Muscle of arm (tissue), 12 donors: ENCODE measurements around the gene DSCAM. TPM values are rescaled to one million over a fixed set of nuclear protein-coding genes. Genes with fewer than 3 reads are reported as not detected.
A peak's percentile ranks its signal among the peaks of the same experiment; 100 is the strongest.
"Not testable (repeated sequence)": the region's sequence is repeated elsewhere in the genome, so short reads cannot be mapped to it uniquely, and the experiment has no call there.

Experiments
- DNase-seq: peaks from one replicate; pipeline ENCODE4 v3.0.0-alpha.2; 2013
- polyA plus RNA-seq, 12 donors: library from polyadenylated mRNA; unstranded; fragments of 120-200 nt; gene quantifications; one replicate each; pipeline ENCODE4 v1.2.1, GENCODE V29; 2013; ENCODE audit not compliant: insufficient read length in 12 of 12

DSCAM gene
- polyA plus RNA-seq, 12 donors = 0.54 to 2.2 (median 1.4) TPM; not detected in 1

DNA sequence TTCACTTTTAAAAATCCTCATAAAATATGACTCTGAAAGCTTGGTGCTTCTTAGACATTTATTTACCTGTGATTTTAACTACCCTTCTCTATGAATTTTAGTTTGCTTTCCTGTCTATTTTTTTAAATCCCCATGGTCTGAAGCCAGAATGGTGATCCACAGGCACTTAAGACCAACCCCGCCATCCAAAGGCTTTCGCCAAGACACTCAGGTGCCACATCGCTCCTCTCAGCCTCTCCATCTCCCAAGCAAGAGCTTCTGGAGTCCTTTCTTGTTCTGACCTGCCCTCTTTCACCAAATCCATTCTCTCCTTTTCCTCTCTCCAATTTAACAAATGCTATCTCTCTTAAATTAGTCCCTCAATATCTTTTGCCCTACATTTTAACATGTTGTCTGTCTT is 515.2 kb downstream of the DSCAM start:
- DNase-seq = no peak

DNA sequence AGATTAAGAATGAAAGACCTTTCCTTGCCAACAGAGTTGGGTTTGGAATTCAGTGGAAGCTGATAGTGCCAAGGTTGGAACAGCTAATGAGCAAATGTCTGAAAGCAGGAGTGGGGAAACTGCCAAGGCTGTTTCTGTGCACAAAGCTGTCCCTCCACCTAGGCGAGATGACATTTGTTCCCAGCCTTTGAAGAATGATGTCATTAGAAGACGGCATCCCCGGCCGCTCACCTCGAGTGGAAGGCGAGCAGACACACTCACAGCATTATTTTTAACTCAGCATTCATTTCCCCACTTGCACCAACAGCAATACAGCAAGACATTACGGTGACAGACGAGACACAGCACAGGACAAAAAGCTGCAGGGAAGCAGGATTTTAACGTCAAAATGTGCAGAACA is 515.8 kb downstream of the DSCAM start:
- DNase-seq = no peak

DNA sequence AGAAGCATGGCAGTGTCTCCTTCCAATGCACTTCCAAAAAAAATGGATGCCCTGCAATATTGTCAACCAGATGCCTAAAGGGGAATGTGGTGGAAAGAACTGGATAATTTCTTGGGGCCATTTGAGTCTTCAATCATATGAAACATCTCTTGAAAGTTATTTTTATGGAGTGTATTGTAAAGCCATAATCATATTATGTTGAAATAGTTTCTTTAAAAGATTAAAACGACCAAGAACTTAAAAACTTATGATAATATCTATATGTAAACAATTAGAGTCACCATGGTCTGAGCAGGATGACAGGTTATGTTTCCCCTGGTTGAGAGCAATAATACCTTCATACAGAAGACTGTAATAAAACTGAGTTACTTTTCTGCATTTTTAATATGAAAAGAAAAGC is 522.6 kb downstream of the DSCAM start:
- no peak for DNase-seq

DNA sequence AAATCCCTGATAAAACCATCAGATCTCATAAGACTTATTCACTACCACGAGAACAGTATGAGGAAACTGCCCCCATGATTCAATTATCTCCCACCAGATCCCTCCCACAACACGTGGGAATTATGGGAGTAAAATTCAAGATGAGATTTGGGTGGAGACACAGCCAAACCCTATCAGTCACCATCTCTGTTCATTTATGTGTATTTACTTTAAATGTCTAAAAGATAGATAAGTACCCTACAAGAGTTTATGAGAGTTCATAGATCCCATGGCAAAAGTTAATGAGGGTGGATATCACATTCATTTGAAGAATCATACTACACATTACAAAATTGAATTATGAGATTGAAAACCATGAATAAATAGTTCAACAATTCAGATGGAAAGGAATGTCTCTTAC is 526.2 kb downstream of the DSCAM start:
- DNase-seq = not testable (repeated sequence)

DNA sequence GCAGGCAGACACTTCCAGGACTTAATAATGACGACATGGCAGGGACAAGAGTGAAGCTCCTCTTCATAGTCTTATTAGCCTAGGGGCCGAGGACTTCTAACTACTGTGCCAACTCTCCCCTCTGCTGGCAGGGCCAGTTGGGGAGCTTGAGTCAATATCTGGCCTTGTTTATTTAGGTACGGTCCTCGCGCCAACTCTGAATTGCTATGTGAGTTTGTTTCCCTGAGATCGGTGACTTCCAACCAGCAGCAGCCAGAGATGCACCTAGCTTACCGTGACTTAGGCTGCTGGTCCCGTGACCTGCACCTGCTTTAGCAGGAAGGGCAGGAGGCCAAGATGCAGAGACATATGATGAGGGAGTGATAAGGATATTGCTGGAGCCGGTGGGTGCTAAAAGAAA is 528.6 kb downstream of the DSCAM start:
- no peak for DNase-seq

DNA sequence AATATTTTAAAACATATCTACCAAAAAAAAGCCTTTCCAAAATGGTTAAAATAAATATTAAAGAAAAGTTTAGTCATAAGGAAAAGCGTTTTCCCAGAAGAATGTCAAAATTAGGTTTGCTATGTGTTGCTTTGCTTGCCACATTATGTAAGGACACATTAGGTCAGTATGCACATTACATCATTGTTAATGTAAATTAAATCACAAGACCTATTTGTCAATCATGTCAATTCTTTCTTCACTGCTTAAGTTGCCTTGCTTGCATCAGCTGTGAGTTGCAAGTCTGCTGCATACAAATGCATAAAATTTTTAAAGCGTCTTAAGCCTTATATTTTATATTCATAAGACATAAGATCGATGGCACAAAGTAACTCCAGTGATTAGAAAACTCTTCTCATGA is 530.9 kb downstream of the DSCAM start:
- no peak for DNase-seq

DNA sequence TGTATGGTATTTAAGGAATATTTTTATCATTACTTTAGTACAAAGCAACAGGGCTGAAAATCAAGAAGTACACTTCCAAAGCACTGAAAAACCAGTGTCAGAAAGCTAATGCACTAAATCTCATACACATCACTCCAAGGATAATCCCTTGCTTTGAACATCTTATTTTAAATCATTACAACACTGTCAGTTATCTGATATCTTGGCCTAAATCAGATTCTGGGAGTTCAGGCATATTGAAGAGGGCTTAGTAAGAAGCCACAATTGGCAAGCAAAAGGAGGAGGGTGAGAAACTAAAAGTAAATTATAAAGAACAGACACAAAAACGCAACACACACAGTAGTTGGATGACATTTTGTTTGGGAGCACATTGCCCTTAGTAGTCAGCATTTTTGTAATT is 531.3 kb downstream of the DSCAM start:
- DNase-seq = no peak

DNA sequence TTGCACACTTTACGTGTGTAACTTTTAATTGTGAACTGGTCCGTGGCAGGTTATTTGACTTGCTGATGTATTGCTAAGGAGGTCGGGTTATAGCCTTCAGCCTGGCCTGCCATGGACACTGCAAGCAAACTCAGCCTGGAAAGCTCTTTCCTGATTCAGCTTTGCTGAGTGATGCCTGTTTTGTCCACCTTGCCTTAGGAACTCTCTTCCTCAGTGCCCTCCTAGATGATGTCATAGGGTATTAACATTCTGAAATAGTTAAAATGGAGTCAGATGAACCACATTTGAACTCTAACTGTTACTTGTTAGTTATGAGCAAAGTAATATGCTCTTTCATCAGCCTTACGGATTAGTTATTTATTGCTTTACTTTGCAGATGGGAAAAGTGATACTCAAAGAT is 533.7 kb downstream of the DSCAM start:
- no peak for DNase-seq

DNA sequence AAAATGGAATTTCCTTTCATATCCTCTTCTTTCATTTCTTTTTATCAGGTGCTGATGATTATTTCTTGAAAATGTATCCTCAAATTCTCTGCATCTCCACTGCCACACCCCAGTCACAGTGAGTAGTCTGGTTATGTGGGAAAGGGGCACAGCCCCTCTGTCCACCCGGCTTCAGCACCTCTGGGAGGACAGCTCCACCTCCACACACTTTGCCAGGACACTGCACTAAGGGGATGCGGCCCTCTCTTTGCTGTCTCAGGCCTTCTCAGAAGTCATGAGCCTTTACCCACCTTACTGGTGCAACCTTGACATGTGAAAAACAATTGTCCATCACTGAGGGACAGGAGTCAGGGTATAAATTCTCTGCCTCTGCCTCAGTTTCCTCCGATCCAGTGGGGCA is 546.7 kb downstream of the DSCAM start:
- no peak for DNase-seq

DNA sequence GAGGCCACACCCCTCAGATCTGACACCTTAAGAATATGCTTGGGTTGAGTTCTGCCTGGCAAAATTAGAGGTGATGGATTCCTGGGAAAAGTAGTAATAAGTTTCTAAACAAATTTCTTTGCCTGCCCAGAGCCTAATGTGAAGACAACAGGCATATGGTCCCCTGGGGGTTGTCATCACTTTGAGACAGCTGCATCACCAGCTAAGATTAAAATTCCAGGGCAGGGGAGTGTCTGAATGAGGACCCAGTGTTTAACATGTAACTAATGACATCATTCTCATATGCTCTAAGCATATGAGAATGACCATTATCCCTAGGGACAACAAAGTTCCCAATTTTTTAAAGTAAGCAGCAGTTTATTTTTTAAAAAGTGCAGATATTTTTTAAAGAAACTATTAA is 547.5 kb downstream of the DSCAM start:
- peak; percentile 4 for DNase-seq

DNA sequence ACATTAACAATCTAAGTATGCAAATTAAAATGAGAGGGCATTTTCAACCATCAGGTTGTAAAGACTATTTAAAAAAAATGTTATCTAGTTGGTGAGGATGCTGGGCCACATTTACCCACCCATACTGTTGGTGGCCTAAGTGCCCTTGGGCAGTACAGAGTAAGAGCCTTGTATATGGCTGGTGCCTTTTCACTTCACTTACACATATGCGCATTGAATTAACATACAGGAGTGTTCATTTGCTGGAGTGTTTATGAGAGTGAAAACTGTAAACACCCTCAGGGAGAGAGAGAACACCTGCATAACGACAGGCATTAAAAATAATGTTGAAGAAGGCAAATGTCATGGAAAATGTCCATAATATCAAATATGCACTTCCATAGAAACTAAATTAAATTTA is 552.6 kb downstream of the DSCAM start:
- DNase-seq = no peak

DNA sequence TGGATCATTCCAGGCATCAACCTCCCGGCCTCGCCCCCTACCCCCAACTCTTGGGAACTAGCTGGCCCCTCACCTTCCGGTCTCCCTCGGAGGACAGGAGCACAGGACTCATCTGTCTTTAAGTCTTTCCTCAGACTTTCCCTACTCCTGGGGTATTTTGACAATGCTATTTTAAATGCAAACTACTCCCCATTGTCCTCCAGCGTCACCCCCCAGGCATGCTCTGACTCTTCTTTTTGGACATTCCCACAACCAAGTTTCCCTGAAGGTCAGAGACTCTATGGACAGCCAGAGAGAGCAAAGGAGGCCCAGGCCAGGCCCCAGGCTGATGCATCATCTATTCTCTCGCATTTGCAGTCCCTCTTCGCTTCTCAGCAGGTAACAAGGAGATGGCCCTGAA is 555.4 kb downstream of the DSCAM start:
- no peak for DNase-seq

DNA sequence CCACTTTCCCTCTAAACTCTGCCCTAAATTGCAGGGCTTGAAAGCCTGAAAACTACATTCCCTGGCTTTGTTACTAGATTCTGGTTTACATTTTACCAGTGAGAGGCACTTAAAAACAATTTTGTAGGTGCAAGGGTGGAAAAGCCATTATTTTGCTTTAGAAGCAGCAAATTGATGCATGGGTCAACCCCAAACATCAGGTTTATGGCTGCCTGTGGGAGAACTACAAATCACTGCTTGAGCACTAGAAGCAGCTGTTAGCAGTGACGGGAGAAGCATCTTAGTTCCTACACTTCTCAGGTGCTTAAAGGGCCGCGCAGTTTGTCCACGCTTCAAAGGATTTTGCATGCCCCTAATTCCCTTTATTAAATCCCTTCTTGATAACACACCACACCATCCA is 562.5 kb downstream of the DSCAM start:
- no peak for DNase-seq

DNA sequence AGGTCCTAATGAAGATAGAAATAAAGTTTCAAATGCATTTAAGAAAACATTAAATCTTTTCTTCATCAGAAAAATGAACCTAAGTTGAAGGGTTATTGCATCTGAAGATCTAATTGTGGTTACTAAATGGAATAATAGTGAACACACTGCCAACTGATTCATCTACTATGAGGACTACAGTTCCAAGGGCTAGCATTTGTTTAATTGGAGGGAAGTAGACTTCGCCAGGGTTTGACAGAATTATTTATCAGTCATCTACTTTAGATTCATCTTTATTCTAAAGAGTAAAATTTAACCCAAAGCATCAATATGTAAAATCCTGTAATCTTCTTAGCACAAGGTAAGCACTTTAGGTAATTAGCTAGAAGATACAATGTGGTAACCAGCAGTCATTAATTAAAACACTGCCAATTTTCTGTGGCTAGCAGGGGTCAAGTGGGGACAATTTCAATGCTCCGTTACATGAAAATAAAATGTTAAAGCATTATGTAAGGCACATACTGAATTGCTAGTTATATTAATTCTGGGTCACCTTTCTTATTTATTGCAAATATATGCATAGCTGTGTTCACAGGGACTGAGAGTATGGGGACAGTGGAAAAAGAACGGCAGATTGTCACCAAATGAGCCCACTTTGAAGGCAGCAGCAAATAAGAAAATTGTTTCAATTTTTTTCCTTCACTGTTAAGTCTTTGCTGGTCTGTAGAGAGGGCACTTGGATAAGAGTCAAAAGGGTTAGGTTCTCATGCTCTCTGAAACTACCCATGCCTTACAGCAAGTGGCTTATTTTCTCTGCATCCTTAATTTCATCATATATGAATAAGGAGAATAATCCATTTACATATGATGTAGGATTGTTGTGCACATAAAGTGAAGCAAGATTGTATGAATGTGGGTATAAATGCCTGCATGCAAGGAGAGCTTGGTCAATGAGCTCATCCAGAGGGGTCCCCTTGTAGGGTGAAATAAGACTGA is 563.8 kb downstream of the DSCAM start:
- DNase-seq = no peak

DNA sequence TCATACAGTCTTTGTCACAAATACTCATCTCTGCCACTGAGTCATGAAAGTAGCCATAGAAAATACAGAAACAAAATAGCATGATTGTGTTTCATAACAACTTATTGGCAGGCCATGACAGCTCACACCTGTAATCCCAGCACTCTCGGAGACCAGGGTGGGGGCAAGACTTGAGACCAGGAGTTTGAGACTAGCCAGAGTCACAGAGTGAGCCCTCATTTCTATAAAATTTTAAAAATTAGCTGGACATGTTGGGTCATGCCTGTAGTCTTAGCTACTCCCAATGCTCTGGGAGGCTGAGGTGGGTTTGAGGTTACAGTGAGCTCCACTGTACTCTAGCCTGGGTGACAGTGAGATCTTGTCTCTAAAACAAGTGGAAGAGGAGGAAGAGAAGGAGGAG is 568.6 kb downstream of the DSCAM start:
- no peak for DNase-seq

DNA sequence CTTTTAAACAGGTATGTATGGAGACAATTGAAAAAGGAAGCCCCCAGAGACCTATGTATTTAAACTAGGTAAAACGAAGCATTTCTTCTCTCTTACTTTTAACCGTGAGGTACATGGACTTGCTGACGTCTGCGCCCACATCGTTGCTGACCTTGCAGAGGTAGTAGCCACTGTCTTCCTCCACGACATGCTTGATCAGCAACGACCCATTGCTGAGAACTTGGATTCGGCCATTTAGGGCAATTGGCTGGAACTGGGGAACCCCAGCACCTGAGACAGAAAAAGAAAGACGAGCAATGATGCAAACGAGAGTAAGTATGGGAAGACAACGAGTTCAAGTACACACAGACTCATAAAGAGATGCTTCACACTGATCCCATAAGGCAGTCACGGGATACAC is 571.0 kb downstream of the DSCAM start:
- no peak for DNase-seq

DNA sequence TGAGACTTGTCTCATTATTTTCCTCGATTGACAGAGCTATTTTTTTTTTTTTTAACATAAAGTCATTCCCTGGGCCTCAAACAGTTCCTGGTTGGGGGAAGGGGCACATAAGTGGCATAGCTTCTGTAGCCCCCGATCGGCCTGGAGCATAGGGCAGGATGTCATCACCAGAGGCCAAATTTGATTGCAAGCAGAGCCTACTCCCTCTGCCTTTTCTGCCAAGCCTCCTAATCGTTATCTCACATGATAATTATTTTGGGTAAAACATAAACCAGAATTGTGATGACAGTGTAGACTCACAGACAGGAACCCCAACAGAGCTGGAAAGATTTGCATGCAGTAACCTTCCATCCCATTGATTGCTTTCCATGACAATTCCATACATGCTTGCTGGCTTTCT is 574.9 kb downstream of the DSCAM start:
- DNase-seq = no peak

DNA sequence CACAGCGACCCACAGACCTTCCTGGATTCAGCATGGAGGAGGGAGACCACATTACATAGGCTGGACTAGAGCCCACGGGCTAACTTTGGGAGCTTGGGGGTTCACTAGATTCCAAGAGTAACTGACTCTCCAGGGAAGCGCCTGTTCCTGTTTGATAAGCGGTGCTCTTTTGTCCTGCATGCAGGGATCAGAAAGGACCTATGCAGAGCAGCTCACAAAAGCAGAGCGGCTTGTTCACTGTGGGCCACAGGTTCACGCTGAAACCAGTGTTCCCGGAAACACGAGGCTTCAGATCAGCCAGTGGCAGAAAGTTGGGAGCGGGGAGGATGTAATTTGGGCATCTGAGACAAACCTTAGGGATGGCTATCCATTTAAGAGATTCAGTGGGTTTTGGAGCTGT is 575.8 kb downstream of the DSCAM start:
- DNase-seq = no peak

DNA sequence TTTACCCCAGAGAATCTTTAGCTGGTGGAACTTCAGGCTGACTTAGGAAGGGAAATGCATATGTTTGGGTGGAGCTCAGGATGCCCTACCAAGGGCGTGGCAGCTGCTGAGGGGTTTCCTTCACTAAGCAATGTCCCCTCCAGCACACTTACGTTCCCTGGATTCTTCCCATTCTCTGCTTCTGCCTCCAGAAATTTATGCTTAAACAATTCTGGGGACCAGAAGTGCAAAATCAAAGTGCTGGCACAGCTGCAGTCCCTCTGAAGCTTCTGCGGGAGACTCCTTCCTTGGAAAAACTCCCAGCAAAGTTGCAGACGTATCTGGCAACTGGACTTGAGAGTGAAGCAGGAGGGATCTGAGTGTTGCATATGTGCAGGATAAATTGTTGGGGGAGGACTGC is 576.9 kb downstream of the DSCAM start:
- DNase-seq = peak; percentile 51

DNA sequence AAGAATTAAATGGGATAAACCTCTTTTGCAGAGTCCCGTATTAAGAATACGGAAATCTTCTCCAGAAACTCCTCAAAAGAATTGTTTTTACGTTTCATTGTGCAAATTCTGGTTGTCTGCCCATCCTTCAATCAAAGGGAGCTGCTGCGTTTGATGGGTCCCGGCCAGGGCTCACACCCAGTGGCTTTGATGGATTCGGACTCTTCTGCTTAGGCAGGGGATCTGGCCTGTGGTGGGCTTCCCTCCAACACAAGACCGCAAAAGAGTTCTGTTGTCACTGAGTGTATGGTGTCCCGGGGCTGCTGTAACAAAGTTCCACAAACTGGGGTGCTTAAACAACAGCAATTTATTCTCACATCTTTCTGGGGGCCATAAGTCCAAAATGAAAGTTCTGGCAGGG is 577.7 kb downstream of the DSCAM start:
- no peak for DNase-seq

DNA sequence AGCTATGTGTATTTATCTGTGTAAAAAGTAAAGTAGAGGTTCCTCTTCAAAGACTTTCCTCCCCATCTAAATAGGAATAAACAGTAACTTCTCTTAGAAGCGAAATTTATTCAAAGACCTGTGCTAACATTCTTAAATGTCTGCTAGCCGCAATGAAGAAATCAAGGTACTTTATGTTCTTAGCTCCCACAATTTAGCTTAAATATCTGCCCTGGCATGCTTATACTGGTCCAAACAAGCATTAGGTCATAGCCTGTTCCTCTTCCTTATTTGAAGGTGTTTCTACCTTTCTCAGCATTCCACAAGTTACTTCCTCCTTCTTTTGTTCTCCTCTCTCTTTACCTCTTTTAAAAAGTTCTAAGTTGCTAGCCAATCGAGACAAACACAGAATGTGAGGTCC is 588.5 kb downstream of the DSCAM start:
- not testable (repeated sequence) for DNase-seq

DNA sequence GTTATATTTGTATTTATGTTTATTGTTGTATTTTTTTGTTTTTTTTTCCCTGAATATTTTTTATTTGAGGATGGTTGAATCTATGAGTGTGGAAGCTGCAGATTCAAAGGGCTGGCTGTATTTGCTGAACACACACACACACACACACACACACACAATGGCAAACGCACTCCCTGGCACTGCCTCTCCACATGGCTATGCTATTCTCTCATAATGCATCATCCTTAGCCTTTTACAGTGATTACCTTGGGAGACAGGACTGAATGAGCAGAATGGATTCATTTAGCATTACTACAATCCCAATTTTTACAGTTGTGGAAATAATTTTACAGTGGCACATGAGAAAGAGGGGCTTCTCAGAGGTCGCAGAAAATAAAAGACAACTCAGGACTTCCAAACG is 589.6 kb downstream of the DSCAM start:
- no peak for DNase-seq

DNA sequence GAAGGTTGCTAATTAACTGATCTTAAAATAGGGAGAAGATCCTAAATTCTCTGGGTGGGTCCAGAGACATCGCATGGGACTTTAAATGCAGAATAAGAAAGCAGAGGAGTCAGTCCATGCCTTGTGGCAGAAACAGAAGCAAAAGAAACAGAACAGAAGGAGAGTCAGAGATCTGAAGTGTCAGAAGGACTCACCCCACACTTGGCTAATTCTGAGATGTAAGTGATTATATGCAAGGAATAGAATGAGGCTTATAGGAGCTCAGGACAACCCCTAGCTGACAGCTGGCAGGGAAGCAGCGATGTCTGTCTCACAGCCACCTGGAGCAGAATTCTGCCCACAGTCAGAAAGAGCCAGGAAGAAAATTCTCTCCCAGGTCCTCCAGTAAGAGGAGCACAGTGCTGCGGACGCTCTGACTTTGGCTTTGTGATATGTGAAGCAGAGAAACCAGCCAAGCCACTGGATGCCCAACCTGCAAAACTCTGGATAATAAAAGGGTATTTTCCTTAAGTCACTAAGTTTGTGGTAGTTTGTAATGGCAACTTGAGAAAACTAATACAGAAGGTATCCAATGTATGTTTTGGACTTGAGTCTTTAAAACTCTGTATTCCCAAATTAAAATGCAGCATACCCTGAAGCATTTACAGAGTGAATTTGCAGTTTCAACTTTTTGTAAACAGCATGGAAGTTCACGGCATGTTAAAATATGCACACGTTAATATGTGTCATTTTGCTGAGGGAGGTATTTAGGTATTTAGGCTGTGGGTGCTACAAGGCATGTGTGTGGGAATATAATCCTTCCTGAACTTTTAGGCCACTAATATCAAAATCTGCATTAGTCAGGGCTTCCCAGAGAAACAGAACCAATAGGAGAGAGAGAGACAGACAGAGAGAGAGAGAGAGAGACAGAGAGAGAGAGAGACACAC is 591.2 kb downstream of the DSCAM start:
- DNase-seq = no peak
